Osteocyte (in vitro differentiated cells): ENCODE measurements around the gene CCNI. TPM values are rescaled to one million over a fixed set of nuclear protein-coding genes. Genes with fewer than 3 reads are reported as not detected.

Source experiments
- DNase-seq: peaks from one replicate; pipeline ENCODE4 v3.0.0; 2021; ENCODE audit warnings: mixed read lengths; ENCODE audit not compliant: unreplicated experiment; ENCODE audit errors: extremely low spot score
- H3K27ac Mint-ChIP-seq: one replicate; pipeline ENCODE4 v1.8.0; 2021; ENCODE audit warnings: mild to moderate bottlenecking, mixed read lengths; ENCODE audit not compliant: unreplicated experiment
- H3K27me3 Mint-ChIP-seq: one replicate; pipeline ENCODE4 v1.8.0; 2021; ENCODE audit warnings: mixed read lengths; ENCODE audit not compliant: unreplicated experiment
- H3K36me3 Mint-ChIP-seq: one replicate; pipeline ENCODE4 v1.8.0; 2021; ENCODE audit warnings: mixed read lengths; ENCODE audit not compliant: unreplicated experiment
- H3K4me1 Mint-ChIP-seq: one replicate; pipeline ENCODE4 v1.8.0; 2021; ENCODE audit warnings: mixed read lengths; ENCODE audit not compliant: unreplicated experiment
- H3K4me3 Mint-ChIP-seq: one replicate; pipeline ENCODE4 v1.8.0; 2021; ENCODE audit warnings: mild to moderate bottlenecking, moderate library complexity, mixed read lengths; ENCODE audit not compliant: unreplicated experiment
- H3K9me3 Mint-ChIP-seq: one replicate; pipeline ENCODE4 v1.8.0; 2021; ENCODE audit warnings: mixed read lengths; ENCODE audit not compliant: unreplicated experiment
- CTCF ChIP-seq: fragments of 200-600 bp; sonication (generic); IDR thresholded peaks from 2 replicates; pipeline ENCODE4 v1.5.0; 2021; ENCODE audit warnings: antibody characterized with exemption, mild to moderate bottlenecking, moderate library complexity
- total RNA-seq: library from RNA; stranded (reverse); gene quantifications from 2 replicates; pipeline ENCODE4 v1.2.1, GENCODE V29; 2021

Gene CCNI
- total RNA-seq, 1 donor from 2014 or later = 329 TPM

- peak overlapping the region; percentile 12 for H3K4me3 Mint-ChIP-seq
Measured at GRCh38 chr4:77006753-77007353, 68.9 kb downstream of the CCNI start.

GRCh38 chr4:77003400-77003799 lies 72.4 kb downstream of the CCNI start:
- H3K9me3 Mint-ChIP-seq = no peaks in the 10 kb centered on the region
- peak overlapping the region; percentile 78 for H3K27ac Mint-ChIP-seq
- no peaks in the 10 kb centered on the region for H3K27me3 Mint-ChIP-seq
- peaks cover 76% of the 10 kb centered on the region for H3K4me1 Mint-ChIP-seq
- H3K36me3 Mint-ChIP-seq = peaks cover 53% of the 10 kb centered on the region
- DNase-seq = no peak
- no peak overlapping the region for H3K4me3 Mint-ChIP-seq
- no peak for TF ChIP-seq CTCF

More at GRCh38 chr4:77006753-77007353, 68.9 kb downstream of the CCNI start:
- H3K4me1 Mint-ChIP-seq = peaks cover 85% of the 10 kb centered on the region
- TF ChIP-seq CTCF = no peak
- no peaks in the 10 kb centered on the region for H3K9me3 Mint-ChIP-seq
- H3K27me3 Mint-ChIP-seq = no peaks in the 10 kb centered on the region
- DNase-seq = no peak
- peak overlapping the region; percentile 97 for H3K27ac Mint-ChIP-seq
- peaks cover 57% of the 10 kb centered on the region for H3K36me3 Mint-ChIP-seq

DNA sequence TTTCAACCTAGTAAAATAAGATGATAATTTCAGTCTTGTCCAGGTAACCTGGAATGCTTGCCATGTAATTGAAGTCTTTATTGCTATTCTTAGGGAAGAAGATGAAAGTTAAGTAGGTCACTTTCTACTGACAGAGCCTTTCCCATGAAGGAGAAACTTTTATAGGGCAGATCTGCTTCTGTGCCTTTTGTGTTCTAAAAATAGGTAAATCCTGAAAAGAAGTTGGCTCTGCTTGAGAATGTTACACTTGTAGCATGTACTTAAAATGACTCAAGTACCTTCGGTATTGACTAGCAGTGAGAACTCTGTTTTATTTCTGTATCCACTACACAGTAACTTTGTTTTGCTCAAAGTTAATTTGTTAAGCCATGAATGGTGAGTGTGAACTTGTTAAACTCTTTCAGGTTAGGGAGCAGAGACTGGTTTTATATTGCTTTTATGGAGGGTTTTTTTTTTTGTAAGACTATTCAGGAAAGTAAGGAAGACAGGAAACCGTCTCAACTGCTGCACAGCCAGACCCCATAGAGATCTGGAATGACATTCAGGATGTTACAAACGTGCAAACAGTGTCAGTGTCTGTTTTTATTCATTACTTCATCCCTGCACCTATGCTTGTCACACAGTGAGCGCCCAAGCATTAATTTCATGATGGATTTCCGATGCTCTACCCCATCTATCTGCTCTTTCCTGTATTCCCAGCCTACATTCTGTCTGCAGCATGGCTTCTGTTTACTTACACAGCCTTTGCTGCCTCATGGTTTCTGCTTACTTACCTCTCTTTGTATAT lies 73.3 kb downstream of the CCNI start:
- H3K4me3 Mint-ChIP-seq = peak overlapping the region; percentile 23
- H3K36me3 Mint-ChIP-seq = peaks cover 57% of the 10 kb centered on the region
- H3K9me3 Mint-ChIP-seq = no peaks in the 10 kb centered on the region
- peaks cover 69% of the 10 kb centered on the region for H3K4me1 Mint-ChIP-seq
- no peak for TF ChIP-seq CTCF
- no peak for DNase-seq
- H3K27ac Mint-ChIP-seq = peak overlapping the region; percentile 78
- H3K27me3 Mint-ChIP-seq = no peaks in the 10 kb centered on the region

DNA sequence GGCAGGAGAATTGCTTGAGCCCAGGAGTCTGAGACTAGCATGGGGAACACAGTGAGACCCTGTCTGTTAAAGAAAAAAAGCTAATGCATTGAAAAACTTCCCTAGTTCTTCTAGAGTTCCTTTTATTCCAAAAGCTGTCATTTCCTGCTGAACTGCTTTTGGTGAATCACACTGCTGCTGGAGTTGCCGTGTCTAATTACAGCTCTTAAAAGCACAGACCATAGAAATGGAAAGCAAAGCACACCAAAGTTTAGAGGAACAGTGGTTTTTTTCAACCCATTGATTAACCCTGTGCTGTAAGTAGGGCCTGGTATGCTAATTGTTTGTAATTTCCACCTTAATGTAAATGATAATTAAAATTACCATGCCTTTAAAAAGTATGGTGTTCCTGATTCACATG lies 73.9 kb downstream of the CCNI start:
- peaks cover 63% of the 10 kb centered on the region for H3K36me3 Mint-ChIP-seq
- no peak for TF ChIP-seq CTCF
- no peak for DNase-seq
- H3K27me3 Mint-ChIP-seq = no peaks in the 10 kb centered on the region
- H3K27ac Mint-ChIP-seq = peak overlapping the region; percentile 78
- H3K4me3 Mint-ChIP-seq = no peak overlapping the region
- H3K9me3 Mint-ChIP-seq = no peaks in the 10 kb centered on the region
- peaks cover 65% of the 10 kb centered on the region for H3K4me1 Mint-ChIP-seq

GRCh38 chr4:76998251-76998901 lies 77.4 kb downstream of the CCNI start:
- no peak overlapping the region for H3K4me3 Mint-ChIP-seq

More at GRCh38 chr4:76998251-76998901, 77.4 kb downstream of the CCNI start:
- Mint-ChIP-seq H3K36me3 (peaks cover 59% of the 10 kb centered on the region), H3K4me1 (peaks cover 53% of the 10 kb centered on the region), H3K27ac (peak overlapping the region; percentile 74), H3K9me3 (no peaks in the 10 kb centered on the region), H3K27me3 (no peaks in the 10 kb centered on the region)
- DNase-seq = no peak
- no peak for TF ChIP-seq CTCF
